Measurements from ENCODE around the gene MOGAT2. TPM values are rescaled to one million over a fixed set of nuclear protein-coding genes. Genes with fewer than 3 reads are reported as not detected.

MOGAT2 gene
- total and polyA plus RNA-seq, 2 of the 13 experiments (the other 11 are each of a cell fraction or from before 2014, with no cell fraction given) = 27.2 to 27.8 TPM

DNA sequence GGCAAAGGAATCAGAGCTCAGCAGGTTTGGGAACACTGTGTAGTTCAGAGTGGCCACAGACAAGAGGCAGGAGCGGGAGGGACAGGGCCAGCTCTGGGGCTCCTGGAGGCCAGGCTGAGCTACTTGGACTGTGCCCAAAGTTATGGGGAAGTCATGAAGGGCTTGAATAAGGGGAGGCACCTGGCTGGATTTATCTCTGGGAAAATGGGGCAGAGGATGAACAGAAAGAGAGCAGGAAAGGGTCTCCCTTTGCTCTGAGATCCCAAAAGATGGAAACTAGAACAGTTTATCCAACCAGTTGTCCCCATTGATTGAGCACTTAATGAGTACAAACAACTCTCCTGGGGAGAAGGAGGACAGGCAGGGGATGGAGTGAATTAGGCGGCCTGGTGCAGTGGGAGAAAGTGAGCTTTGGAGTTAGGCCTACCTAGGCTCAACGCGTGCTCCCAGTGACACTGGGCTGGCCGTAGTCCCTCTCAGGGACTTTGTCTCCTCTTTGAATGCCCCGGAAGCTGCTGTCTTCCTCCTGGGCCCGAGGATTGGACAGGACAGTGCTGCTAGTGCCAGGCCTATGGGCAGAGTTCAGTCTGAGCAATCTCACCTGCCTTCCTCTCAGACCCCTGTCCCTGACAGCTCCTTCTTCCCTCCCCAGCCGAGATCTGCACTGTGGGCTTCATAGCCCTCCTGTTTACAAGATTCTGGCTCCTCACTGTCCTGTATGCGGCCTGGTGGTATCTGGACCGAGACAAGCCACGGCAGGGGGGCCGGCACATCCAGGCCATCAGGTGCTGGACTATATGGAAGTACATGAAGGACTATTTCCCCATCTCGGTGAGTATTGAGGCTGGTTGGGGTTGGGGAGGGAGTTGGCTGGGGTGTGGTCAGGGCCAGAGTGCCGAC is 2.0 kb downstream of the MOGAT2 start (continued):
- TF ChIP-seq SP2 (CRISPR knock-in tag; IDR thresholded peaks at IDR 0.05) (no peak), ZNF678 (CRISPR knock-in tag; IDR thresholded peaks at IDR 0.05) (no peak), HDAC2 (CRISPR knock-in tag; IDR thresholded peaks at IDR 0.05) (peak; percentile 77), CBX1 (IDR thresholded peaks at IDR 0.05; ENCODE audit: low read depth) (peak; percentile 6), KLF11 (CRISPR knock-in tag; IDR thresholded peaks at IDR 0.05) (no peak), ETV5 (CRISPR knock-in tag; IDR thresholded peaks at IDR 0.05; ENCODE audit: borderline replicate concordance) (peak; percentile 90), ZFP90 (CRISPR knock-in tag; IDR thresholded peaks at IDR 0.05; ENCODE audit: borderline replicate concordance) (no peak), ZNF790 (CRISPR knock-in tag; IDR thresholded peaks at IDR 0.05; ENCODE audit: borderline replicate concordance) (no peak; the same call in 1 of the 2 replicates), ZNF619 (CRISPR knock-in tag; IDR thresholded peaks at IDR 0.05) (no peak), ZBTB8A (CRISPR knock-in tag; IDR thresholded peaks at IDR 0.05; ENCODE audit: borderline replicate concordance, low read depth) (no peak), ZFX (CRISPR knock-in tag; IDR thresholded peaks at IDR 0.05; ENCODE audit: low read depth) (peak; percentile 99), THAP11 (CRISPR knock-in tag; IDR thresholded peaks at IDR 0.05) (peak; percentile 33; the same call in 1 of the 2 replicates), HHEX (CRISPR knock-in tag; IDR thresholded peaks at IDR 0.05) (no peak), FIP1L1 (IDR thresholded peaks at IDR 0.05; ENCODE audit: borderline replicate concordance, insufficient read depth, low read depth, low read length) (no peak), ZNF382 (CRISPR knock-in tag; IDR thresholded peaks at IDR 0.05; ENCODE audit: borderline replicate concordance) (no peak), ZNF235 (CRISPR knock-in tag; IDR thresholded peaks at IDR 0.05; ENCODE audit: borderline replicate concordance) (peak; percentile 55; the same call in 1 of the 2 replicates)
- TF ChIP-seq, protein P1, sequence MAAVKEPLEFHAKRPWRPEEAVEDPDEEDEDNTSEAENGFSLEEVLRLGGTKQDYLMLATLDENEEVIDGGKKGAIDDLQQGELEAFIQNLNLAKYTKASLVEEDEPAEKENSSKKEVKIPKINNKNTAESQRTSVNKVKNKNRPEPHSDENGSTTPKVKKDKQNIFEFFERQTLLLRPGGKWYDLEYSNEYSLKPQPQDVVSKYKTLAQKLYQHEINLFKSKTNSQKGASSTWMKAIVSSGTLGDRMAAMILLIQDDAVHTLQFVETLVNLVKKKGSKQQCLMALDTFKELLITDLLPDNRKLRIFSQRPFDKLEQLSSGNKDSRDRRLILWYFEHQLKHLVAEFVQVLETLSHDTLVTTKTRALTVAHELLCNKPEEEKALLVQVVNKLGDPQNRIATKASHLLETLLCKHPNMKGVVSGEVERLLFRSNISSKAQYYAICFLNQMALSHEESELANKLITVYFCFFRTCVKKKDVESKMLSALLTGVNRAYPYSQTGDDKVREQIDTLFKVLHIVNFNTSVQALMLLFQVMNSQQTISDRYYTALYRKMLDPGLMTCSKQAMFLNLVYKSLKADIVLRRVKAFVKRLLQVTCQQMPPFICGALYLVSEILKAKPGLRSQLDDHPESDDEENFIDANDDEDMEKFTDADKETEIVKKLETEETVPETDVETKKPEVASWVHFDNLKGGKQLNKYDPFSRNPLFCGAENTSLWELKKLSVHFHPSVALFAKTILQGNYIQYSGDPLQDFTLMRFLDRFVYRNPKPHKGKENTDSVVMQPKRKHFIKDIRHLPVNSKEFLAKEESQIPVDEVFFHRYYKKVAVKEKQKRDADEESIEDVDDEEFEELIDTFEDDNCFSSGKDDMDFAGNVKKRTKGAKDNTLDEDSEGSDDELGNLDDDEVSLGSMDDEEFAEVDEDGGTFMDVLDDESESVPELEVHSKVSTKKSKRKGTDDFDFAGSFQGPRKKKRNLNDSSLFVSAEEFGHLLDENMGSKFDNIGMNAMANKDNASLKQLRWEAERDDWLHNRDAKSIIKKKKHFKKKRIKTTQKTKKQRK (IDR thresholded peaks at IDR 0.05; ENCODE audit: low read length) = no peak
- TF ChIP-seq, protein P2, sequence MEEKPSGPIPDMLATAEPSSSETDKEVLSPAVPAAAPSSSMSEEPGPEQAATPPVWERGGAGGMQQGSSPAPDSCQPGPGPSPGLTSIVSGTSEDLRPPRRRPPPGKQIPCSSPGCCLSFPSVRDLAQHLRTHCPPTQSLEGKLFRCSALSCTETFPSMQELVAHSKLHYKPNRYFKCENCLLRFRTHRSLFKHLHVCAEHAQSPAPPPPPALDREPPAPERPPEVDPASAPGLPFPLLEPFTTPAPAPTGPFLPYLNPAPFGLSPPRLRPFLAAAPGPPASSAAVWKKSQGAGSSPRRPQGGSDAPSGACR (CRISPR knock-in tag; IDR thresholded peaks at IDR 0.05) = 0 out of 2 replicates have a peak, but pooled peaks have one; percentile 30
- TF ChIP-seq, protein P3, sequence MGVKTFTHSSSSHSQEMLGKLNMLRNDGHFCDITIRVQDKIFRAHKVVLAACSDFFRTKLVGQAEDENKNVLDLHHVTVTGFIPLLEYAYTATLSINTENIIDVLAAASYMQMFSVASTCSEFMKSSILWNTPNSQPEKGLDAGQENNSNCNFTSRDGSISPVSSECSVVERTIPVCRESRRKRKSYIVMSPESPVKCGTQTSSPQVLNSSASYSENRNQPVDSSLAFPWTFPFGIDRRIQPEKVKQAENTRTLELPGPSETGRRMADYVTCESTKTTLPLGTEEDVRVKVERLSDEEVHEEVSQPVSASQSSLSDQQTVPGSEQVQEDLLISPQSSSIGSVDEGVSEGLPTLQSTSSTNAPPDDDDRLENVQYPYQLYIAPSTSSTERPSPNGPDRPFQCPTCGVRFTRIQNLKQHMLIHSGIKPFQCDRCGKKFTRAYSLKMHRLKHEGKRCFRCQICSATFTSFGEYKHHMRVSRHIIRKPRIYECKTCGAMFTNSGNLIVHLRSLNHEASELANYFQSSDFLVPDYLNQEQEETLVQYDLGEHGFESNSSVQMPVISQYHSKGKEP (CRISPR knock-in tag; IDR thresholded peaks at IDR 0.05) = 0 out of 2 replicates have a peak, but pooled peaks have one; percentile 14
- TF ChIP-seq, protein P4, sequence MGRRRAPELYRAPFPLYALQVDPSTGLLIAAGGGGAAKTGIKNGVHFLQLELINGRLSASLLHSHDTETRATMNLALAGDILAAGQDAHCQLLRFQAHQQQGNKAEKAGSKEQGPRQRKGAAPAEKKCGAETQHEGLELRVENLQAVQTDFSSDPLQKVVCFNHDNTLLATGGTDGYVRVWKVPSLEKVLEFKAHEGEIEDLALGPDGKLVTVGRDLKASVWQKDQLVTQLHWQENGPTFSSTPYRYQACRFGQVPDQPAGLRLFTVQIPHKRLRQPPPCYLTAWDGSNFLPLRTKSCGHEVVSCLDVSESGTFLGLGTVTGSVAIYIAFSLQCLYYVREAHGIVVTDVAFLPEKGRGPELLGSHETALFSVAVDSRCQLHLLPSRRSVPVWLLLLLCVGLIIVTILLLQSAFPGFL (CRISPR knock-in tag; IDR thresholded peaks at IDR 0.05) = no peak
- TF ChIP-seq, protein P5, sequence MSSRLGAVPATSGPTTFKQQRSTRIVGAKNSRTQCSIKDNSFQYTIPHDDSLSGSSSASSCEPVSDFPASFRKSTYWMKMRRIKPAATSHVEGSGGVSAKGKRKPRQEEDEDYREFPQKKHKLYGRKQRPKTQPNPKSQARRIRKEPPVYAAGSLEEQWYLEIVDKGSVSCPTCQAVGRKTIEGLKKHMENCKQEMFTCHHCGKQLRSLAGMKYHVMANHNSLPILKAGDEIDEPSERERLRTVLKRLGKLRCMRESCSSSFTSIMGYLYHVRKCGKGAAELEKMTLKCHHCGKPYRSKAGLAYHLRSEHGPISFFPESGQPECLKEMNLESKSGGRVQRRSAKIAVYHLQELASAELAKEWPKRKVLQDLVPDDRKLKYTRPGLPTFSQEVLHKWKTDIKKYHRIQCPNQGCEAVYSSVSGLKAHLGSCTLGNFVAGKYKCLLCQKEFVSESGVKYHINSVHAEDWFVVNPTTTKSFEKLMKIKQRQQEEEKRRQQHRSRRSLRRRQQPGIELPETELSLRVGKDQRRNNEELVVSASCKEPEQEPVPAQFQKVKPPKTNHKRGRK (CRISPR knock-in tag; IDR thresholded peaks at IDR 0.05) = no peak
